A549 (cell line): ENCODE results near the gene CCNL1. TPM values are rescaled to one million over a fixed set of nuclear protein-coding genes. Genes with fewer than 3 reads are reported as not detected.

Source experiments
- ATAC-seq, 2 experiments: fragments of 200-7000 bp in 1 of 2; fragments of >200 bp in 1 of 2; cut with Nextera tagmentation in 1 of 2; cut with Tn5 transposase in 1 of 2; 3 replicates each; pipeline versions ENCODE4 v1.8.0 to v1.9.1; 2018 to 2020; ENCODE audit warnings: mild to moderate bottlenecking in 1 of 2, moderate library complexity in 1 of 2
- CTCF ChIA-PET: fragments of 300-600 bp; sonication (Branson Sonifier 250); formaldehyde crosslinking; extraction: SDS; loops from one replicate; lab custom pipeline; 2021; ENCODE audit warnings: antibody characterized with exemption, inconsistent platforms; lab: Yijun Ruan, JAX
- POLR2A ChIA-PET: fragments of 350-600 bp; formaldehyde crosslinking; extraction: SDS; loops from one replicate; lab custom pipeline; 2021; ENCODE audit warnings: antibody characterized with exemption, inconsistent platforms; lab: Yijun Ruan, JAX
- DNase-seq, 2 experiments: peaks; one replicate each; pipeline versions ENCODE4 v3.0.0 to v3.0.0-alpha.2; 2011 to 2016; ENCODE audit warnings: low read depth in 1 of 2, low spot score in 1 of 2
- FAIRE-seq: peaks from 2 replicates; lab custom pipeline; 2011; peaks lifted over from hg19 to GRCh38; lab: Jason Lieb, UNC
- H3K27ac ChIP-seq, 2 experiments: fragments of >200 bp; sonication (Bioruptor Twin); formaldehyde crosslinking; 3 replicates each; pipeline ENCODE4 v1.5.1; 2016 to 2017
- H3K4me1 ChIP-seq: fragments of >200 bp; sonication (Bioruptor Twin); formaldehyde crosslinking; 3 replicates; pipeline ENCODE4 v1.6.1; 2016
- H3K4me2 ChIP-seq: fragments of >200 bp; sonication (Bioruptor Twin); formaldehyde crosslinking; 3 replicates; pipeline ENCODE4 v1.6.1; 2016
- H3K4me3 ChIP-seq: fragments of >200 bp; sonication (Bioruptor Twin); formaldehyde crosslinking; 3 replicates; pipeline ENCODE4 v1.5.1; 2016
- H3K9me3 ChIP-seq: fragments of >200 bp; sonication (Bioruptor Twin); formaldehyde crosslinking; 3 replicates; pipeline ENCODE4 v1.6.1; 2016
- ATOH8 ChIP-seq: fragments of 250-450 bp; sonication (Bioruptor Pico); IDR thresholded peaks from 2 replicates; pipeline ENCODE4 v1.5.0; 2020; ENCODE audit warnings: low read depth, mild to moderate bottlenecking, moderate library complexity
- CBX2 ChIP-seq: fragments of 200-600 bp; sonication (generic); IDR thresholded peaks from 2 replicates; pipeline ENCODE4 v1.6.1; 2016; ENCODE audit warnings: low read depth, mild to moderate bottlenecking, borderline replicate concordance
- CHD4 ChIP-seq: fragments of 200-600 bp; sonication (generic); IDR thresholded peaks from 2 replicates; pipeline ENCODE4 v1.6.1; 2016; ENCODE audit warnings: antibody characterized with exemption, mild to moderate bottlenecking, borderline replicate concordance
- CTCF ChIP-seq: fragments of >200 bp; sonication (Bioruptor Twin); formaldehyde crosslinking; IDR thresholded peaks from 3 replicates; pipeline ENCODE4 v1.5.1; 2016
- EHF ChIP-seq: fragments of 250-450 bp; sonication (Bioruptor Pico); IDR thresholded peaks from 2 replicates; pipeline ENCODE4 v1.5.0; 2020; ENCODE audit warnings: mild to moderate bottlenecking
- EHMT2 ChIP-seq: fragments of 200-600 bp; sonication (generic); IDR thresholded peaks from 2 replicates; pipeline ENCODE4 v1.6.1; 2016; ENCODE audit warnings: antibody characterized with exemption, low read depth, mild to moderate bottlenecking, moderate library complexity
- FOXS1 ChIP-seq: fragments of 250-450 bp; sonication (Bioruptor Pico); IDR thresholded peaks from 2 replicates; pipeline ENCODE4 v1.5.0; 2020; ENCODE audit warnings: mild to moderate bottlenecking, moderate library complexity
- GATA3 ChIP-seq: IDR thresholded peaks from 2 replicates; pipeline ENCODE4 v1.6.1; 2012; ENCODE audit warnings: borderline replicate concordance
- HMGXB4 ChIP-seq: fragments of 250-450 bp; sonication (Bioruptor Pico); IDR thresholded peaks from 2 replicates; pipeline ENCODE4 v1.5.0; 2021; ENCODE audit warnings: mild to moderate bottlenecking, moderate library complexity, borderline replicate concordance
- HOXA7 ChIP-seq: fragments of 250-450 bp; sonication (Bioruptor Pico); IDR thresholded peaks from 2 replicates; pipeline ENCODE4 v1.5.0; 2020; ENCODE audit warnings: mild to moderate bottlenecking, moderate library complexity
- KDM1A ChIP-seq: fragments of 200-600 bp; sonication (generic); IDR thresholded peaks from 2 replicates; pipeline ENCODE4 v1.6.1; 2016; ENCODE audit warnings: low read depth, mild to moderate bottlenecking
- MAFK ChIP-seq: fragments of 450-650 bp; IDR thresholded peaks from 2 replicates; pipeline ENCODE4 v1.6.1; 2014; ENCODE audit not compliant: partially characterized antibody
- POLR2A ChIP-seq: IDR thresholded peaks from 2 replicates; pipeline ENCODE4 v1.6.1; 2012; ENCODE audit warnings: mild to moderate bottlenecking, low read length
- POLR2AphosphoS2 ChIP-seq: conservative IDR thresholded peaks from 2 replicates; pipeline ENCODE4 v1.6.1; 2012; ENCODE audit warnings: low read length, improper control_type of control experiment, inconsistent platforms
- RAD21 ChIP-seq, 2 experiments: fragments of >200 bp in 1 of 2; sonication (Bioruptor Twin) in 1 of 2; formaldehyde crosslinking in 1 of 2; IDR thresholded peaks in 1 of 2; conservative IDR thresholded peaks in 1 of 2; 2 replicates in 1 of 2; 3 replicates in 1 of 2; pipeline ENCODE4 v1.6.1; 2012 to 2018; ENCODE audit warnings: inconsistent platforms in 1 of 2
- REST ChIP-seq: fragments of 200-600 bp; sonication (generic); IDR thresholded peaks from 2 replicates; pipeline ENCODE4 v1.6.1; 2016; ENCODE audit warnings: antibody characterized with exemption, mild to moderate bottlenecking, moderate library complexity
- RFX5 ChIP-seq: fragments of 450-650 bp; IDR thresholded peaks from 2 replicates; pipeline ENCODE4 v1.7.1; 2014; ENCODE audit warnings: antibody characterized with exemption, mild to moderate bottlenecking, moderate library complexity
- SMC3 ChIP-seq: fragments of >200 bp; sonication (Bioruptor Twin); formaldehyde crosslinking; IDR thresholded peaks from 3 replicates; pipeline ENCODE4 v1.6.1; 2018; ENCODE audit warnings: inconsistent platforms
- SREBF2 ChIP-seq: fragments of 450-650 bp; IDR thresholded peaks from 2 replicates; pipeline ENCODE4 v1.6.1; 2014; ENCODE audit warnings: mild to moderate bottlenecking, moderate library complexity
- TP53 ChIP-seq: fragments of 250-450 bp; sonication (Bioruptor Pico); IDR thresholded peaks from 2 replicates; pipeline ENCODE4 v1.5.0; 2021; ENCODE audit warnings: mild to moderate bottlenecking, moderate library complexity
- ZC3H11A ChIP-seq: fragments of 450-650 bp; IDR thresholded peaks from 2 replicates; pipeline ENCODE4 v1.6.1; 2014; ENCODE audit warnings: antibody characterized with exemption, mild to moderate bottlenecking
- ZFP36 ChIP-seq: fragments of 450-650 bp; IDR thresholded peaks from 2 replicates; pipeline ENCODE4 v1.6.1; 2014; ENCODE audit warnings: borderline replicate concordance; ENCODE audit not compliant: partially characterized antibody
- WGBS: methylation state at CpG from one replicate; pipeline ENCODE4 v1.1.6; 2017; ENCODE audit errors: missing lambda C conversion rate; 5-methylcytosine and 5-hydroxymethylcytosine counted together
- polyA plus RNA-seq, 4 experiments: library from polyadenylated mRNA; depleted of rRNA in 3 of 4; stranded (reverse); fragments of >200 nt; fragmentation: RNase III in 1 of 4; extraction: RNeasy Plus Mini Kit Qiagen cat#74134 plus additional on column Dnase treatment in 1 of 4; gene quantifications; 2 replicates in 3 of 4; 3 replicates in 1 of 4; pipeline ENCODE4 v1.2.3, GENCODE V29; 2011 to 2017

CCNL1 gene
- polyA plus RNA-seq, 2 of the 4 experiments (the other 2 are of a cell fraction), result 45.1 to 170 TPM

GRCh38 chr3:157107644-157108133, 52.3 kb downstream of the CCNL1 start (continued):
- TF ChIP-seq ATOH8 (no peak), HMGXB4 (CRISPR knock-in tag) (no peak), EHF (CRISPR knock-in tag) (no peak), RAD21 (conservative IDR thresholded peaks at IDR 0.05 in 1 of 2, IDR thresholded peaks at IDR 0.05 in 1 of 2) (no peak), CTCF (no peak)
- TF ChIP-seq, all 56 proteins: peak for 0

- no peak overlapping the region for H3K27ac ChIP-seq
- TF ChIP-seq FOXS1 (CRISPR knock-in tag) (no peak), CHD4 (no peak), POLR2AphosphoS2 (no peak), EHMT2 (no peak), KDM1A (no peak), POLR2A (no peak), SMC3 (no peak), SREBF2 (no peak), HOXA7 (CRISPR knock-in tag) (no peak), RFX5 (no peak), CBX2 (no peak), ZFP36 (no peak), TP53 (no peak)
- H3K4me3 ChIP-seq, result no peak overlapping the region
- no peak overlapping the region for H3K4me2 ChIP-seq
- CTCF ChIA-PET, result interaction anchor here (0.8 to 5.5 kb wide), 9 partner anchors 10 to 32 kb away, joined by 3 to 29 read pairs (median 4); no protein-coding TSS in a partner anchor
- ATAC-seq (no peak), DNase-seq (no peak), FAIRE-seq (no peak)
- POLR2A ChIA-PET, result interaction anchor here (1.5 kb wide), 1 partner anchor 19 kb away, joined by 3 read pairs; no protein-coding TSS in a partner anchor
- 29% methylated on average over 2 of the region's 2 CpGs for WGBS
- peaks cover 9% of the 10 kb centered on the region; the same call in 1 of the 3 replicates for H3K4me1 ChIP-seq
- H3K9me3 ChIP-seq, result no peaks in the 10 kb centered on the region
Measured at GRCh38 chr3:157107037-157107436, 52.9 kb downstream of the CCNL1 start.

- Histone ChIP-seq H3K4me3 (no peak overlapping the region), H3K9me3 (no peaks in the 10 kb centered on the region), H3K4me2 (no peak overlapping the region), H3K4me1 (peaks cover 9% of the 10 kb centered on the region; the same call in 1 of the 3 replicates), H3K27ac (peak overlapping the region in 1 of 2 experiments; percentile 43; a peak in 1 of 6 replicates)
- ChIA-PET POLR2A (interaction anchor here (0.9 to 1.6 kb wide), 2 partner anchors 11 to 16 kb away, joined by 3 to 6 read pairs; no protein-coding TSS in a partner anchor), CTCF (interaction anchor here (0.7 to 5.5 kb wide), 4 partner anchors 8 to 1299 kb away, joined by 3 to 29 read pairs (median 4); partner anchors contain the start of gene C3orf33)
- FAIRE-seq (no peak), DNase-seq (no peak), ATAC-seq (peak in 1 of 2 experiments; percentile 35; a peak in 3 of 6 replicates)
- WGBS, result 60% methylated on average over 7 of the region's 7 CpGs
- TF ChIP-seq MAFK (peak; percentile 24), GATA3 (no peak), ZC3H11A (no peak), REST (no peak)
Measured at GRCh38 chr3:157104928-157105652, 54.9 kb downstream of the CCNL1 start.
